ENCODE measurements around the gene IGFBP2.
A peak's percentile ranks its signal among the peaks of the same experiment; 100 is the strongest.

Gene IGFBP2

DNA sequence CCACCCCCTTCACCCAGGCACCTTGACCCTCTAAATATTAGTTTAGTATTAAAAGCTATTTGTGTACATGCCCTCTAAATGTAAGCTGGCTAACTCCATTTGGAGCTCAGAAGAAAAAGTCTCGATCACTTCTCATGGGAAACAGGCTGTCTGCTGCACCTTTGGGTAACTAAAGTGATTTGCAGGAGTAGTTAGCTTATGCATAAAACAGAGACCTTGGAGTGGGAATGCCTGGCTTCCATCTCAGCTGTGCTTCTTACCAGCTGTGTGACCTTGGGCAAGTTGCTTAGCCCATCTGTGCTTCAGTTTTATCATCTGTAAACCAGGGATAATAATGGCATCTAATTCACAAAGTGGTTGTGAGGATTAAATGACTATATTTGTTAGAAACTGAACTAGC is 29.9 kb downstream of the IGFBP2 start:
- DNase-seq (ENCODE audit: low read depth) = no peak

DNA sequence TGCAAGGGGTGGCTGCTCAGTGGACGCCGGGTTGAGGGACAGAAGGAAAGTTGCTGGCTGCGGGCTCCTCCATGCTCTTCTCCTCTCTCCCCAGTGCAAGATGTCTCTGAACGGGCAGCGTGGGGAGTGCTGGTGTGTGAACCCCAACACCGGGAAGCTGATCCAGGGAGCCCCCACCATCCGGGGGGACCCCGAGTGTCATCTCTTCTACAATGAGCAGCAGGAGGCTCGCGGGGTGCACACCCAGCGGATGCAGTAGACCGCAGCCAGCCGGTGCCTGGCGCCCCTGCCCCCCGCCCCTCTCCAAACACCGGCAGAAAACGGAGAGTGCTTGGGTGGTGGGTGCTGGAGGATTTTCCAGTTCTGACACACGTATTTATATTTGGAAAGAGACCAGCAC is 30.6 kb downstream of the IGFBP2 start:
- DNase-seq (ENCODE audit: low read depth) = no peak

DNA sequence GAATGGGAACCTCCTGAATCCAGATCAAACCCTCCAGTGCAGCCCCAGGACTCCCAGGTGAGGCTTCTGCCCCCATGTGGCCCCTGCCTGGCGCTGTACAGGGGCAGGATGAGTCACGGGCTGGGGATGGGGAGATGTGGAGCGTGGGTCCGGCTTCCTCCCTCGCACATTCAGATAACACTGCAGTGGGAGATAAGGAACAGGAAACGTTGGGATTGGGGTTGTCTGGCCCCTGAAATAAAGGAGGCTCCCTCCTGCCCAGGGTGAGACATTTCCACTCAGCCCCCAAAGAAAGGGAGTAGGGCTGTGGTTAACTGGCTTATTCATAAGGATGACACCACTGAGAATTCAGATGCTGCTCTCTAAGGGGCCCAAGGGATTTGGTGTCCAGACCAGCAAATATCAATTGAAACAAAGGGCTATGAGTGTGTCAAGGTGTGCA is 31.4 kb downstream of the IGFBP2 start:
- DNase-seq (ENCODE audit: low read depth) = no peak

DNA sequence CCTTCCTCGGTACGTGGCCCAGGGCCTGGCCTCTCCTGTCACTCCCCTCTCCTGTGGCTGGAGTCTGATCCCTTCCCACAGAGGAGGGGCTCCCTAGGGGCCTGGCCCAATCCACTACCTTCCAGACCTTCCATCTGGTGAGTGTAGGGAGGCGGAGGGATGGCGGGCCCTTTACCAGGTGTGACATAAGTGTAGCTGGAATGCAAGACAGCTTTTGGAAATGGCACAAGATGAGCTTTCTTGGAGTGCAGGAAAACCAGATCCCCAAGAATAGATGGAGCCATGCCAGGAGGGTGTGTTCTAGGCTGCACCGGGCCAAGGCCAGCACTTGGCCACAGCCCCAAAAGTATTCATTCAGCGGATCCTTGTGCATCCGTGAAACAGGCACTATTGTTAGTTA is 32.0 kb downstream of the IGFBP2 start:
- DNase-seq (ENCODE audit: low read depth) = no peak

DNA sequence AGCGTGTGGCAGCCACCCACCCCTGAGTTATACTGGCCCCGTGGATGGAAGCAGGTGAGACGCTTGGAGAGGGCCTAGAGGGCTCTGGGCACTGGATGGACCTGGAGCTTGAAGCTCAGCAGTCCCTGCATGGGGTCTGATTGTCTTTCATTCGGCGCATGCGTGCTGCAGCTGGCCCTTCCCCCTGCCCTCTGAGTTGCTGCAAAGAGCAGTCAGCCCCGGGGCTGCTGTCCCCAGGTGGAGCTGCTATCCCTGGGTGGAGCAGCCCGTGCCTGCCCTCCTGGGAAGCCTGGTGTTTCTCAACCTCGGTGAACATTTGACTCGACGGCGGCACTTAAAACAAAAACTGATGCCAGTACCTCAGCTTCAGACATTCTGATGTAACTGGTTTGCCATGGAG is 32.5 kb downstream of the IGFBP2 start:
- no peak for DNase-seq (ENCODE audit: low read depth)

DNA sequence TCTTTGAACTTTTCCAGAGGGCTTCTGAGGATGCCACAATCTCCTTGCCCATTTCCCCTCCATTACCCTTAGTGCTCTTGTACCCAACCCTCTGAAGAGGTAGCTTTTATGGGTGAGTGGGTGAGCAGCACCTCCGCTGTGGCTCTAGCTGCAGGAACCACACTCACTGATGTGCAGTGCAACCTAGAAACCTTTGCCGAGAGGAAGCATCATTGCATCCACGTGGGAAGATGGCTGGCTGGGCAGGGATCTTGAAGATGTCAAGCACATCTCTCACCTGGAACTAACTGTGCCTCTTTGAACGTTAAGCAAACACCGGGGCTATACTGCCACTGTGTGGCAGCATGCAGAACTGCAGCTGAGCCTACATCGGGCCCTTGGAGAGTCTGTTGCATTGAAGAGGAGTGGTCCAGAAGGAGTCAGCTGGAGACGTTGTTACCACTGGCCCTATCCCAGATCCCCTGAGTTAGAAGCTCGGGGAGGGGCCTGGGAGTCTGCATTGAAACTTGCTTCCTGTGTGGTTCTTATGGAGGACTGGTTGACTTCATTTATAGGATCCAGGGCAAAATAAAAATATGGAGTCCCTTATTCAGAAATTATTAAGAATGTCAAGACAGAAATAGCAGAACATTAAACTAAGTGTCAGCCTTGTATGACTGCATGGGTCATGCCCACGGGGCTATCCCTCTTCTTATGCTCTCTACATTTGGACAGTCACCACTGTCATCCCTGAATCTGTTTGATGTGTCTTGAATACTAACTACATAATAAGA is 33.4 kb downstream of the IGFBP2 start:
- DNase-seq (ENCODE audit: low read depth) = peak; percentile 41

DNA sequence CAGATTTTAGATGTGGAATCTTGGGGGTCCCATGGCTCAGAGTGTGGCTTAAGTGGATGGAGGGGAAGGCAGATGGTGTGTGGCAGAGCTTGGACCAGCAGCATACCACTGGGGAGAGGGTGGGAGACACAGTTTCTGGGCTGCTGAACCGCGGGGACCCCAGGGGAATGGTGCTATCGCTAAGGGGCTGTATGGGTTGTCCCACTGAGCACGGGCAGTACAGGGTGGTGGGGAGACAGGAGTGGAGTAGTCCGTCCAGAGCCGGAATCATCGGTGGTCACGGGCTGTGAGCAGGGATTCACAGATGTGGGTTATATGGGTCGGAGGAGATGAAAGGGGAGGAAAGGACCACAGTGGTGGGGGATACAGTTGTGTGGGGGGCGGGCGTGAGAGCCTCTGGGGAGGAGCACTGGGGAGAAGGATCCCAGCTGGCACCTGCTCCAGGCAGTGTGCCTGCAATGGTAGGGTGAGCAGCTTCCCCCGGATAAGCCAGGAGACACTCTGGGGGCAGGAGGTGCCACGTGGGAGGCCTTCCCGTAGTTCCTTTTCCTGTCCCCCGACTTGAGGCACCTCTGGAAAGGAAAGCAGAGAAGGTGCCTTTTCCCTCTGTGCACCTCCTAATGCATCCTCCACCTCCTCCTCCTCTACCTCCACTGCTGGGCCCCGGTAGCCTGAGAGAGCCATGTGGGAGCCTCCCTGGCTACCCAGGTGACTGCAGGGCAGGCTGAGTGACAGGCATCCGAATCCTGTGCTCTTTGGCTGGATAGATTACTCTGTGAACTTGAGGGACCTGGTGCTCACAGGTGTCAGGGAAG is 37.3 kb downstream of the IGFBP2 start:
- DNase-seq (ENCODE audit: low read depth) = no peak

DNA sequence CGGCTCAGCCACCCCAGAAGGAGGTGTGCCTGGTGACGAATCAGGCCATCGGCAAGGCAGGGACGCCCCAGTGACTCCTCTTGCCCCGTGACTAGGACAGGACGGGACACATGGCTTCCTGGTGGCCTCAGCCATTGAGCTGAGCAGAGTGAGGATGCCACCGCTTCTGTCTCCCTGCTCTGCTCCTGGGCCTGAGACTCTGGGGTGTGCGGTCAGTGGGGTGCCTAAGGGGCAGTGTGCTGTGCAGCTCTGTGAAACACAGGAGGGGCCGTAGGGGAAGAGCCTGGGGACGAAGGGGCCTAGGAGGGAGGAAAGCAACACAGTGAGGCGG is 37.8 kb downstream of the IGFBP2 start:
- DNase-seq (ENCODE audit: low read depth) = no peak

DNA sequence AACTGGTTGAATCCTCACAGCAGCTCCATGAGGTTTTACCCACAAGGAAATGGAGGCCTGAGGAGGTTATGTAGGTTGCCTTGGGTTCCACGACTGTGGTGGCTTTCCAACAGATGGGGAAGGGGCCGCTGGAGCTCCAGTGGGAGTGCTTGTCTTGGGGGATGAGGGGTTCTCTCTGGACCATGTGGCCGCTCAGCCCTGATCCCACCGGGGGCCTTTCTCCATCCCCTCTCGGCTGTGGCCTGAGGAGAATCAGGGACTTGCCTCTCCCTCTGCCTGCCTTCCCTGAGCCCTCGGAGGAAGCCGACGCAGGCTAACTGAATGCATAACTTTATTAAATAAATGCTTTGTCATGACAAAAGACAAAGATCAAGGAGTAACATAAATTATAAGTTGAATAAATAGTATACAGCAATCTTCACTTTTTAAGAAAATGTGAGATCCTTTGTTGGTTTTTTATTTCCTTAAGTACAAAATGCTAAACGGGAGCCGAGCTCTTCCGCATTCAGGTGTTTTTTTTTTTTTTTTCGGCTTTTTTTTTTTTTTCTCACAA is 38.6 kb downstream of the IGFBP2 start:
- DNase-seq (ENCODE audit: low read depth) = no peak

DNA sequence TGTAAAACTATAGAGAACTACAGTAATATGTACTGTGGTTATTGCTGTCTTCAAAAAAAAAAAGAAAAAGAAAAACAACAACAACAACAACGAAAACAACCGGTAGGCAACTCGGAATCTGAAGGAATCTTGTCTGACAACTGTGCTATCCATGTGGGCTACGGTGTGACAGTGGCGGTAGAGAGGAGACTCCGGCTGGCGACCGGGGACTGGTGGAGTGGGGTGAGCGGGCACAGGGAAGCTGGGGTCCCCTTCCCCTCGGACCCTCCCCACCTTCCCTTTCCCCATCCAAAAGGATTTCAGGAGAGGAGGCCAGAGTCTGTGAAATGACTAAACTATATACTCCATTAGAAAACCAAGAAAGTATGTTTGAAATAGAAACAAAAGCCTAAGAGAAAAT is 39.2 kb downstream of the IGFBP2 start:
- no peak for DNase-seq (ENCODE audit: low read depth)

DNA sequence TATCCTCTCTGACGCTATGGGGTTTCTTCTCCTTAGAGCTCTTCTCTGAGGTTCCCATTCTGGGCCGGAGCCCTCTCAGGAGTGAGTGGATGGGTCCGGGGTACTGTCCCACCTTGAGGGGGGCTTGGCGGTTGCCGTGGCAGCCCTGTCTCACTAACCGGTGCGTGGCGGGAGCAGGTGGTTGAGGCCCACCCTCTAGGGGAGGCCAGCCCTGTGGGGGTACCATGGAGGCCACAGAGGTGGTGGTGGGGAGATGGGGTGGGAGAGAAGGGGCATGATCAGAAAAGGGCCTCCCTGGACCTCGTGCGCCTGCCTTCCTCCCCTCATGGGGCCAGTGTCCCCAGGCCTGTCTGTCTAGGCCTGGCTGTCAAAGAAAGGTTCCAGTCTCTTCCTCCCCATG is 39.8 kb downstream of the IGFBP2 start:
- DNase-seq (ENCODE audit: low read depth) = no peak

DNA sequence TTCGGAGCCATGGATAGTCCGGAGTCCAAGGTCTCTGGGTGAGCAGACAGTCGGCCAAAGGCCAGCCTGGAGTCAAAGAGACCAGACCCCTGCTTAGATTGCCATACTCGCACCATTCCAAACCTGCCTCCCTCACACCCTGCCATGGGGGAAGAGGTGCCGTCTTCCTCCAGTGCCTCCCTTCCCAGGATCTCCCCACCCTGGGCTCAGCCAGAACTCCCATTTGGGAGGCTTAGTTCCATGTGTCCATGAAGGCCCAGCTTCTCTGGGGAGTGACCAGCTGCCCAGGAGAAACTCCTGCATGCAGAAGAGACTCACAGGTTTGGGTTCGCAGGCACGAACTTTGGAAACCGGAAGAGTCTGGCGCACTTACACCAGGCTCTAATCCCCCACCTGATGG is 40.4 kb downstream of the IGFBP2 start:
- no peak for DNase-seq (ENCODE audit: low read depth)

DNA sequence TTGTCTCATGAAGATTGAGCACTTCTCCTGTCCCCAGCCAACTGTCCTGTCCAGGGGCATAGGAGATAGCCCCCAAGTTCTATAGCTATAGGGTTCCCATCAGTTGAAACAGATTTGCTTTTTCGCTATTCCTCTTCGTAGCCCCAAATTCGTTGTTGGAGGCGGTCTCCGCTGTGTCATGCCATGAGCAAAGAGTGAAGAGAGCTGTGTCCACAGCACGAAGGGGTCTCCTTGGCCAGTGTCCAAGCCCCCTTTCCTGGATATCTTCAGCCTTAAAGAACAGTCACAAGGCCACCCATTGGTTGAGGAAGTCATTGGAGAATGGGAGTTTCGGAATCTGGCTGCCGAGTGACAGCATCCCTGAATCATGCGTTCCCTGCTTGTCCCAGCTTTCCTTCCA is 41.2 kb downstream of the IGFBP2 start:
- no peak for DNase-seq (ENCODE audit: low read depth)

DNA sequence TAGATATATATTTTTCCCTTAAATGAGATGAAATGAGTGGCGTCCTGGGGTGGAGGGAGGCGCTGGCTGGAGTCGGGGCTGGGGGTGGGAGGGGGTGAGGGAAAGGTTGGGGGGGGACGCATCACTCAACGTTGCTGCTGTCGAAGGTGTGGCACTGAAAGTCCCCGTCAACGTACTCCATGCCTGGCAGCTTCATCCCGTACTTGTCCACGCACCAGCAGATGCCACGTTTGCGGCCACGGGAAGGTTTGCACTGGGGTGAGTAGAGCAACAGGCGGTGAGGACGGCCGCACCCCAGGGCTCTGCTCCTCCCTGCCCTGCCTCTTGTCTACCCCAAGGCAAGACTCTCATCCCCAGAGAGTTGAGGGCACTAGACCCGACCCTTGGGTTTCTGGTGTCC is 43.4 kb downstream of the IGFBP2 start:
- no peak for DNase-seq (ENCODE audit: low read depth)

DNA sequence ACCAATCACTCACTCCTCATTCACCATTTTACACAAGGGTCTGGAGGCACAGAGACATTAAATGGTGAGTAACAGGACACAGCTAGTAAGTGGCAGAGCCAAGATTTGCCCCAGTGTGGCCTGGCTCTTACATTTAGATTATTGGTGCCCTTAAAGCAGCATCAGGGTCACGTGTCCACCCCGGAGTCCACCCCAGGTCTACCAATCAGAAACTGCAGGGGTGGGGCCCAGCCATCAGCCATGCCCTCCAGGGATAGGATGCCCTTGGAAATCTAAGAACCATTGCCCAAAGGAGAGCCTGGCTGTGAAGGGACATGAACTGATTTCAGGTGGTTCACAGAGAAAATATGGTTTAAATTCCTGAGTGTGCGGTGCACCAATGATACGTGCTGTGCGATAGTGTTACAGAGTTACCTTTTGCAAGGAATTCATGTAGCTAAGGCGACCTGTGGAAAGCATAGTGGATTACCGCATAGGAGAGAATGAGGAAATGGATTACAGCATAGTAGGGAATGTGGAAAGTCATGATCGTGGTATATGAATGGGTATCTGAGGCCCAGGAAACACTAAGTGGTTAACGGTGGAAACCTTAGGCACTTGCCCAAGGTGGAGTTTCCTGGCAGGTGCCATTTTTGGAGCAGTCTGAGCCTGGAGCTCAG is 44.3 kb downstream of the IGFBP2 start:
- no peak for DNase-seq (ENCODE audit: low read depth)

DNA sequence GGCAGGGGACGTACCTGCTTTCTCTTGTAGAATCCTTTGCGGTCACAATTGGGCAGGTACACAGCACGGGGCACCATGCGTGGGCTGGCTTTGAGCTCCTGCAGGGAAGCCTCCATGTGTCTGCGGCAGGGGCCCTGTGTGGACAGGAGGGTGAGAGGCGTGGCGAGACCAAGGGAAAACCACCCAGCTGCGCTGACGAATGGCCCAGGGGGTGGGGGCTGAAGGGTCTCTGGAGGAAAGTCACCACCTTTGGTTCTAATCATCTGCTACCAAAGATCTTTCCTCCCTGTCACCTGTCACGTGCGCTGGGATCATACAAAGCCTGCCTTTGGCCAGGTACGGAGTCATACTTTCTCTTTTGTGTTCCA is 44.9 kb downstream of the IGFBP2 start:
- no peak for DNase-seq (ENCODE audit: low read depth)

DNA sequence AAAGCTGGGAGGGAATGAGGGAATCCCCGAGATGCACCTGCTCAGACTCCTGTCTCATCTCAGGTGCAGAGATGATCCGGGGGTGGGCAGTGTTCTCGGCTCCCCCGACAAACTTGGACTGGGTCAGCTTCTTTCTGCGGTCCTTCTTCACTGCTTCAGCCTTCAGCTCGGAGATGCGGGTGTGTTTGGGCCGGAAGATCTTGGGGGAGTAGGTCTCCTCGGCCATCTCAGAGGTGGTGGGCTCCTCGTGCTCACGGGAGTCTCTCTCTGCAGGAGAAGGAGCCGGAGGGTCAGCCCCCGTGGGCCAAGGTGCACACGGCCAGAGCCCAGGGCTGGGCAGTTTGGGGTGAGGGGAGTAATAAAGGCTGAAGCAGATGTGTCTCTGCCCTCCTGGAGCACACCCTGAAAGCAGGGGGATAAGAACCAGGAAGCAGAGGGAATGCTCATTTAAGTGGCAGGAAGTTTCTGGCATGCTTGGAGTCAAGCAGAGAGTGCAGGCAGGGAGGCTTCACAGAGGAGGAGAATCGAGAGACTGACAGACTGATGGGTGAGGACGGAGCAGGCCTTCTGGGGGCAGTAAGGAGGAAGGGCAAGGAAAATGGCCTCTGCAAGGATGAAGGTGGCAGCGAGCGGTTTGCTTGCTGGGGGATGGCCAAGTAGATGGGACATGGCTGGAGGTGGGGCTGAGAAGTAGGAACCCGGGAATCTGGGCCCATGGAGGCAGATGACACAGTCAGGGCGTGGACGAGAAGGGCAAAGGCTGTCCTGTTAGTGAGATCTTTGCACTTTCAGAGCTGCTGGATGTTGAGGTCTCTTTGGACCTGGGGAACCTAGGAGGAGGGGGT is 45.8 kb downstream of the IGFBP2 start:
- DNase-seq (ENCODE audit: low read depth) = no peak

DNA sequence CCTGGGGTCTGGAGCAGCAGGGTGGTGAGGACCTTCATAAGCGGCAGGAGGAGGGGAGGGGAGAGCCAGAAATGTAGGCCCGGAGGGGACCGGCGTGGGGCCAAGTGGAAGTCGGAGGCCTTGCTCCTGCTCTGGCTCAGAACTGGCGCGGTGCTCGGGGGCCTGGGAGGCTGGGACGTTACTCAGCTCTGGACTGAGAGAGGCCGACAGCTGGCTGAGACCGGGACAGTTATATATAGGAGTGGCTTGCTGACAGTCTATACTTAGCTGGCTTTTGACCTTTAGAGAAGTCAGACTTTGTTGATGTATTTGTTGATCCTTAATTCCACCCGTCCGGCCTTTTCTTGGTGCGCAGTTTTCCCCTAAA is 46.4 kb downstream of the IGFBP2 start:
- no peak for DNase-seq (ENCODE audit: low read depth)

DNA sequence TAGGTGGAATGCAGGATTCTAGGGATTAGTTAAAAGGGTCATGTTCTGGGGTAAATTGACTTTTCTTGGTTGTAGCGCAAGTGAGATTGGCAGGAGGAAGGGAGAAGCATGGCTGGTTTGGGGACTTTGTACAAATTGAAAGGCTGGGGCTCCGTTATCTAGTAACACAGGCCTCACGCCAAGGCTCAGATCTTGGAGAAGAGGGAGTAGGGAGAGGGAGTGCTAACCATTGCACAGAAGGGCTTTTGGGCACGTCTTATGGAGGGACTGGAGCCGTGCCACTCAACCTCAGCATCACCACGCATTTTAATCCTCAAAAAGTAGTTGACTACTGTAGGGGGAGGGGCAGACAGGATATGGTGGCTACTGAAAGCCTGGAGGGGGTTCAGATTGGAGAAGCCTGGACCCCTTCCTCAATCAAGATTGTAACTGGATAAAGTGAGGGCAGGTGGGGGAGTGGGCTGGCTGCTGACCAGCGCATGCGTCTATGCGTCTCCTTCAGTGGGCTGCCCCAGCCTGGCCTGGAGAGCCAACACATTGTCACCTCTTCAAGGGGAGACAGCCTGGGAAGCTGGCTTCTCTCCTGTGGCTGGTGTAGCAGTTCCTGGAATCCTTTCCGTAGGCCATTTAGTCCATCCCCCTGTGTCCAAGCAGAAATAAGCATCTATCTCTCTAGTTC is 47.9 kb downstream of the IGFBP2 start:
- no peak for DNase-seq (ENCODE audit: low read depth)

DNA sequence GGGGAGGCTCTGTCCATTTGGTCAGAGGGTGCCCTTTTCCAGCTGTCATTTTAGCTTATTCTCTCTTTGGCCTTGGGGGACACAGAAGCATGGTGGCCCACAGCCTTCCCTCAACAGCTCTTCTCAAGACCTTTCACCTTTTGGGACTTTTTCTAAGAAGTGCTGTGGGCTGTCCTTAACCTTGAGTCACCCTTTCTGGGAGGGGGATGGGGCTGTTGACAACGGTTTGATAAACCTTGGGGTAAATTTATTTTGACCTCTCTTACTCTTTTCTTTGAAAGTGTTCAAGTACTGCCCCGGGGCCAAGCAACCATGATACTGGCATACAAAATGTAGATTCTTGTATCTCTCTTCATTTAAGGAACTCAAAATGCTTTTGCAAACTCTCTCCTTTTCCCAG is 48.5 kb downstream of the IGFBP2 start:
- DNase-seq (ENCODE audit: low read depth) = no peak

DNA sequence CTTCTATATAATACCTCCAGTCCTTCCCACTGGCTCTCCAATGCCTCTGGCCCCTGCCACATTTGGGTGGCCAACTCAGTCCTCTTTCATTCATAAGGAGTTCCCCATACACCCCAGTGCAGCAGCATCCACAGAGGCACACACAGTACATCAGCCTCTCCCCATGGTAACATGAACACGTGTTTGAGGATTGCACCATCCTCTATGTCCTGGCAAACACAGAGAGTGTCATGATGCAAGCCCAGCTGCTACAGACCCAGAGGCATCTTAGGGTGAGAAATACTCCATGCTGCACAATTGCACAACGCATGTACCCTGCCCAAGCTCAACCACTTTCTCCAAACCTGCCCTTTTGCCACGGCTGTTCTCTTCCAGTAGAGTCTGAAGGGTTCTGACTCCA is 50.6 kb downstream of the IGFBP2 start:
- DNase-seq (ENCODE audit: low read depth) = no peak
